GM12874 (cell line): ENCODE measurements around the gene EPDR1.

Experiments used
- TF ChIP-seq, protein P1 (sequence below): IDR thresholded peaks from 2 replicates; pipeline ENCODE4 v1.5.1; 2011; ENCODE audit warnings: low read depth, mild to moderate bottlenecking, control low read depth, low read length, moderate library complexity; ENCODE audit not compliant: insufficient read depth

Gene EPDR1

DNA sequence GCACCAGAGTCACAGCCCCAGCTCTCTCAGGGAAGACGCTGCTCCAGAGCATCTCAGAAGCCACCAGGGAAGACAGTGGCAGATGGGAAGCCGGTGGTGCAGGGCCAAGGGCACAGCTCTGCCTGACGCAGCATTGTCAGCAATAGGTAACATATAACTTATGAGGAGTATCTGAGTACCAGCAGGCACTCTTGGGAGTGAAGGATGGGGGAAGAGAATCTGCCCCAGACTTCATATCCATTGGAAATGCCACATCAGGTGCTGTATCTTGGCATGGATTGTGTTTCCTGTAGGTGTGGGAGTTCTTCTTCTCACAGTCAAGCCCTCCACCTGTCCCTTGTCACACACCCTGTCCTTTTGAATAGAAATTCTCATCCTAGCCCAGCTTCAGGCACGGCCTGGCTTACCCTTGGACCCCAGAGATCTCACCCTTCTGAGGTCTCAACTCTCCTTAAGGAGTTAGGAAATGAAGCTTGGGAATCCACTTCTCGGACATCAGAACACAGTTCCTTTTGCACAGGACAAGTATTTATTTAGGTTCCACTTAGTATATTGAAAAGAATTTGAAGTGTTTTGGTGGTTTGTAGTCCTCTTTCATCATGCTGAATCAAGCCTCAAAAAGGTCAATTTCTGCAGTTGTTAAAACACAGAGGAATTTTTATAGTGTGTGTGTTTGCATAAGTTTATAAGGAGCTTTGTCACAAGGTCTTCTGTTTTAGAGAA lies 9.9 kb downstream of the EPDR1 start:
- TF ChIP-seq, protein P1, sequence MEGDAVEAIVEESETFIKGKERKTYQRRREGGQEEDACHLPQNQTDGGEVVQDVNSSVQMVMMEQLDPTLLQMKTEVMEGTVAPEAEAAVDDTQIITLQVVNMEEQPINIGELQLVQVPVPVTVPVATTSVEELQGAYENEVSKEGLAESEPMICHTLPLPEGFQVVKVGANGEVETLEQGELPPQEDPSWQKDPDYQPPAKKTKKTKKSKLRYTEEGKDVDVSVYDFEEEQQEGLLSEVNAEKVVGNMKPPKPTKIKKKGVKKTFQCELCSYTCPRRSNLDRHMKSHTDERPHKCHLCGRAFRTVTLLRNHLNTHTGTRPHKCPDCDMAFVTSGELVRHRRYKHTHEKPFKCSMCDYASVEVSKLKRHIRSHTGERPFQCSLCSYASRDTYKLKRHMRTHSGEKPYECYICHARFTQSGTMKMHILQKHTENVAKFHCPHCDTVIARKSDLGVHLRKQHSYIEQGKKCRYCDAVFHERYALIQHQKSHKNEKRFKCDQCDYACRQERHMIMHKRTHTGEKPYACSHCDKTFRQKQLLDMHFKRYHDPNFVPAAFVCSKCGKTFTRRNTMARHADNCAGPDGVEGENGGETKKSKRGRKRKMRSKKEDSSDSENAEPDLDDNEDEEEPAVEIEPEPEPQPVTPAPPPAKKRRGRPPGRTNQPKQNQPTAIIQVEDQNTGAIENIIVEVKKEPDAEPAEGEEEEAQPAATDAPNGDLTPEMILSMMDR = no peak

DNA sequence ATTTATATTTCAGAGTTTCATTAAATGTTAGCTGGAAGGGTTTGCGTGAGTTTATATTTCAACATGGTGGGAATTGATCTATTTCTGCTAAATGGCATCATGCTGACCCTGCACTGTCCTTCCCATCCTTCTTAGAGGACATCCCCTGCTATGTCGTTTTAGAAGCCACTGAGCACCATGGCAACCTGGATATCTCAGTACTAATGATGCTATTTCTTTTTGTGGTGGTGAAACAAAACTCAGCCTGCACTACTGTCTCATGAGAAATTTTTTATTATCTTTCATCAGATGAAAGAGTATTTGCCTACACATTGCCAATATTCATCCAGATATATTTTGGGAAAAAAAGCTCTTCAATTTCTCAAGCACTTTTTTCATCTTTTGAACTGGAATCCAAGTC lies 12.1 kb downstream of the EPDR1 start:
- TF ChIP-seq, protein P1 = no peak

DNA sequence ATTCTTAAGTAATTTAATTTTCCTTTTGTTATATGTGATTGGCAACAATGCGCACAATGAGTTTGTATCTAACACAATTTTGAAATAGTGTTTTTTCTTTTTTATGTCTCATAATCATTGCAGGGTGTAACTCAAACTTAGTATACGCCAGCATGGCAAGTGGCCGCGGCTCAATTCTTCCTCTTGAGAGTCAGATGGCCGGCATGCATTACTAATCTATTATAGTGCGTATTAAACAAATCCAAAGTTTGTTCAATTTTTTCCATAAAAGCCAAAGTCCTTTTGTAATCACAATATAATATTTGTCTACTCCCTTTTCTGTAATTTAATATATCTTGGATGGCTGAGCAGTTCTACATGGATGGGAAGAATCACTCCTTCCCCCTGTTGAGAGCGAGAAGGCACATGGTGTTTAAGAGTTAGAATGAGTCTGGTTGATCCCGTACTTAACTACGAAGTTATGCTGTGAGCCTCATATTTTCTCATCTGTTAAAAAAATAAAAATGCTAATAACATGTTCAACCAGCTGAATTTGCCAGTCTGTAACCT lies 12.7 kb downstream of the EPDR1 start:
- TF ChIP-seq, protein P1 = no peak

DNA sequence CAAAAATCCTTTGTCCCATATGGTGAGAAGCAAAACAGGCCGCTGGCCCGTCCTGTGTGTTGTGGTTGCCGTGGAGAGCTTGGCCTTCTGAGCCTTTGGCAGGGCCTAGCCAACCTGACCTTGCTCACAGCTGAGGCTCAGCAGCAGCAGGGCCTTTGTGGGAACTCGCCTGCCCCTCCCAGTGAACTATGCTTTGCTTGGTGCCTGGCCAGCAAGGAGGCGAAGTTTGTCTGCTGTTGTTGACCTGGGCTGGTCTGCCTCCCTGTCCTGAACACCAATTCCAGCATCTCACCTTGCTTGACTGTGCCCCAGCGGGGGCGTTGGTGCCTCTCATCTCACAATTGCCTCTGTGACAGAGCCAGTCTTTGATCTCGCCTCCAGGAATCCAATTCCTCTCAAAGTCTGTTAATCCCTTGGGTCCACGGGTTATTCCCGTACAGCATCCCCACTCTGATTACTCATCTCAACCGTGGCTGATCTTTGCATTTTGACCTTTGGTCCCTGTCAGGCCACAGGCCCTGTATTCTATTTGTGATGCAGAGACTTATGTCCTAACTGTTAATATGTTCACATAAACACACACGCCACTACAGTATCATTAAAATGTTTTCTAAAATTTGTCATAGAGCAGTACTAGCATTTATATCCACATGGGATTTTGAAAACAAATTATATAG lies 22.6 kb downstream of the EPDR1 start:
- TF ChIP-seq, protein P1 = no peak

DNA sequence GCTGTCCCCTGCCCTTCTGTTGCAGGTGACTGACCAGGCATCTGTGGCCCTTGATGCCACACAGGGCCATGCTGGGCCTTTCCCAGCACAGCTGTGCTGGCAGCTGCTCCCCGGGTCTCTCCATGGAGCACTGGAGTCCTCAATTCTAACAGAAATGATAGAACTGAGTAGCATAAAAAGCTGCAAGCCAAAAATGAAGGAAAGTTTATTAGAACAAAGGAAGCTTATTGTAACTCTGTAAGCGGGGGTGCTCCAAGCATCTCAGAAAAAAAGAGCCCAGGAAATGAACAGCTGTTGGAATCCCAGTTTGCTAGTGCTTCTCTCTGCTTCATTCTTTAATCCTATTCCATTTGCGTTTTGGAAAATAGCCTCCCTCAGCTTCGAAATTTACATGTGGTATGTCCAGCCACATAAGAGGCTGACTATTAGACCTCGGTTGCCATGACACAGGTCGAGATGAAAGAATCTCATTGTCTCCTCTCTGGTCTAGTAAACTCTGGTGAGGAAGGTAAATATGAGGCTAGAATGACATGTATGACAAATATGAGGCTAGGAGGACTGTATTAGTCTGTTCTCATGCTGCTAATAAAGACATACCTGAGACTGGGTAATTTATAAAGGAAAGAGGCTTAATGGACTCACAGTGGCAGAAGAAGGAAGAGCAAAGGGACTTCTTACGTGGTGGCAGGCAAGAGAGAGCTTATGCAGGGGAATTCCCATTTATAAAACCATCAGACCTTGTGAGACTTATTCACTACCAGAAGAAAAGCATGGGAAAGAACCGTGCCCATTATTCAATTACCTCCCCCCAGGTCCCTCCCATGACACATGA lies 23.7 kb downstream of the EPDR1 start:
- TF ChIP-seq, protein P1 = no peak

DNA sequence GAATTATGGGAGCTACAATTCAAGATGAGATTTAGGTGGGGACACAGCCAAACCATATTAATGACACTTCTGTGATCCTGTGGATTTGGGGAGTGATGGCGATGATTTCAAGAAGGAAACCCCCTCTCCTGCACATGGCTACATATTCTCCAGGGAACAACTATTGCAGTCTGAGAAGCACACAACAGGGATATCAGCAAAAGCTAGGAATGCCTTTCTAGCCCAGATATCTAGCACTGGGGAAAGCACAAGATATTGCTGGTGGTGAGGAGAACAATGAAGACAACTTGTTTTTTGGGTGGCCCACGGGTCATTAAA lies 24.3 kb downstream of the EPDR1 start:
- TF ChIP-seq, protein P1 = no peak

DNA sequence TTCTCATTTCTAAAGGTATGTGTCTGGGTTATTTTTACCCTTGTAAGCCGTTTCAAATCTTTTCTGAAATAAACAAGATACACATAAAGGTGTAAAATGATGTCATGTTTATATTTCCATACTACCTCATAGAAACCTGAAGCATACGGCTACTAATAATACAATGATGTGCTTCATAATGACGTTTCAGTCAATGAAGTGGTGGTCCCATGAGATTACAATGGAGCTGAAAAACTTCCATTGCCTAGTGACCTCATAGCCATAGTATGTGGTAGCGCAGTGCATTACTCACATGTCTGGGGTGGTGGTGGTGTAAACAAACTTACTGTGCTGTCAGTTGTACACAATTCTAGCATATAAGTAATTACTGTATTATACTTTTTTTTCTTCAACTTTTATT lies 24.9 kb downstream of the EPDR1 start:
- TF ChIP-seq, protein P1 = no peak
